Measurements from ENCODE around the gene IL7R. TPM values are rescaled to one million over a fixed set of nuclear protein-coding genes. Genes with fewer than 3 reads are reported as not detected.

Gene IL7R, protein sequence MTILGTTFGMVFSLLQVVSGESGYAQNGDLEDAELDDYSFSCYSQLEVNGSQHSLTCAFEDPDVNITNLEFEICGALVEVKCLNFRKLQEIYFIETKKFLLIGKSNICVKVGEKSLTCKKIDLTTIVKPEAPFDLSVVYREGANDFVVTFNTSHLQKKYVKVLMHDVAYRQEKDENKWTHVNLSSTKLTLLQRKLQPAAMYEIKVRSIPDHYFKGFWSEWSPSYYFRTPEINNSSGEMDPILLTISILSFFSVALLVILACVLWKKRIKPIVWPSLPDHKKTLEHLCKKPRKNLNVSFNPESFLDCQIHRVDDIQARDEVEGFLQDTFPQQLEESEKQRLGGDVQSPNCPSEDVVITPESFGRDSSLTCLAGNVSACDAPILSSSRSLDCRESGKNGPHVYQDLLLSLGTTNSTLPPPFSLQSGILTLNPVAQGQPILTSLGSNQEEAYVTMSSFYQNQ
- 1 to 10 TPM in 1 of 4 donors, under 1 TPM in 3; 0.69 to 1.3 (median 0.93) TPM for polyA plus RNA-seq (ENCODE audit: insufficient read length in 4 of 4)

DNA sequence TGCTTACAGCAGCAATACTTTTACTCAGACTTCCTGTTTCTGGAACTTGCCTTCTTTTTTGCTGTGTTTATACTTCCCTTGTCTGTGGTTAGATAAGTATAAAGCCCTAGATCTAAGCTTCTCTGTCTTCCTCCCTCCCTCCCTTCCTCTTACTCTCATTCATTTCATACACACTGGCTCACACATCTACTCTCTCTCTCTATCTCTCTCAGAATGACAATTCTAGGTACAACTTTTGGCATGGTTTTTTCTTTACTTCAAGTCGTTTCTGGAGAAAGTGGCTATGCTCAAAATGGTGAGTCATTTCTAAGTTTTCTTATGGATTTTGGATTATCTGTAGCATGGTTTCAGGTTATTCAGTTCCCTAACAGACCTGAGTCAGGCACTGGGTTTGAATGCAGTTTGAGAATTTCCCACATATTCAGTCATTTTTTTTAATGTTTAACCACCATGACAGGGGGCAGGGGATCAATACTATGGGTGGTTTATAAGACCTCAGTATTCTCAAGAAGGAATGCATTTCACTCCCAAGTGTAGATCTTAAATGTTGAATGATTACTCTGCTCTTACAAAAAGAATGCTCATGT is at the start of gene IL7R:
IL7R (plus strand) TSS at position 127 of the 587 bp plus-strand sequence; CDS start at position 214, 87 bp downstream.
- DNase-seq (ENCODE audit: low read depth in 4 of 4, low spot score in 3 of 4), result no peak

DNA sequence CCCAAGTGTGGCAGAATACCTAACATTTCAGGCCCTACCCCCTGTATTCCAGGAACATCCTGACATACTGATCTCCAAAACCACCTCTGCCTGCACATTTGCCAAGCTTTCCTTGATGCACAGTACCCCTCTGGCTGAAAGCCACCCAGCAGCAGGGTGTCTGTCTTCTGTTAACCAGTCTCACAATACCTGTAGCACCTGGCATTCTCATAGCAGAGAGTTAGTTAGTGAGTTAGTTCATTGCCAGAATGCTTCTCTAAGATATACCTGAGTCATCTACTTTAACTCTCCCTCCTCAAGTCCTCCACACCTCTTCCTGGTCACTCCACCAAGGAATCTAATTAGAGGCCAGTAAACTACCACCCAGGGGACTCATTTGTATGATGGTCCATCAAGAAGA is 46.1 kb upstream of the IL7R start:
- no peak for DNase-seq (ENCODE audit: low read depth in 4 of 4, low spot score in 3 of 4)

DNA sequence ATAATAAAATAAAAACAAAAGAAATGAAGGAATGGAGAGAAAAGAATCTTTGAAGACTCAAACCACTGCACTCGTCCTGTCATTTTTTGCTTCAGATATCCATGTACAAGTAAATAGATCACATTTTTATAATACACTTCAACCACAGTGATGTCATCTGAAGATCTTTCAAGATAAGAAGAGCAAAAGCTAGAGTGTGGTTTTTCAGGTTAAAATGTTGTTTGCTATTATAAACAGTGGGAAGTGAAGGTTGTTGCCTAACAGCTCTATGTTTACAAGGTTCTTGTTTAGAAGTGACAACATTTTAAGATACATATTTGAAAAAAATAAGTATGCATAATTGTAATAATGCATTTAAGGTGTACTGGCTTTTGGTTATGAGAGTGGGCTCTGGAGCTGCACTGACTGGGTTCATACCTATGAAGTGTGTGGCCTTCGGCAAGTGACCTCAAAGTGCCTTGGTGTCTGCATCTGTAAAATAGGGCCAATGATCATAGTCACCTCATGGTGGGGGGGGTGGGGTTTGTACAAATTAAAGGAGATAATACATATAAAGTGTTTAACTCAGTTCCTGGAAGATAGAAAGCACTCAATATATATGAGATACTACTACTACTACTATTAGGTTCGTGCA is 45.5 kb upstream of the IL7R start:
- no peak for DNase-seq (ENCODE audit: low read depth in 4 of 4, low spot score in 3 of 4)

DNA sequence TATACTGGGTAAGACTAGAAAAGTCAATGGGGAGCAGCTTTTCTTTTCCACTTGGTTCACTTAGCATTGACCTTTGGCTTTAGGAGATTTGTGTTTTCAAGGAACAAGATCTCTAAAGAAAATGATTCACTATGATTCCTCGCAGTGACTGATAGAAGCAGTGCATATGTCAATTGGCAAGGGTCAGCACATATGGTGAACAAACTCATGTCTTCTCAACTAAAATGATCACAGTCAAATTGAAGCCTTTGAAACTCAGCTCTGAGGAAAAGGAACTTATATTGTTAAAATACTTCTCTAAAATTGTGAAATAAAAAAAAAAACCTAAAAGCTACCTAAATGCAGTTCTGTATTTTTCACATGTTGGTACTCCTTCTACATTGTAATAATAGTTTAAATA is 43.2 kb upstream of the IL7R start:
- DNase-seq (ENCODE audit: low read depth in 4 of 4, low spot score in 3 of 4), result no peak

DNA sequence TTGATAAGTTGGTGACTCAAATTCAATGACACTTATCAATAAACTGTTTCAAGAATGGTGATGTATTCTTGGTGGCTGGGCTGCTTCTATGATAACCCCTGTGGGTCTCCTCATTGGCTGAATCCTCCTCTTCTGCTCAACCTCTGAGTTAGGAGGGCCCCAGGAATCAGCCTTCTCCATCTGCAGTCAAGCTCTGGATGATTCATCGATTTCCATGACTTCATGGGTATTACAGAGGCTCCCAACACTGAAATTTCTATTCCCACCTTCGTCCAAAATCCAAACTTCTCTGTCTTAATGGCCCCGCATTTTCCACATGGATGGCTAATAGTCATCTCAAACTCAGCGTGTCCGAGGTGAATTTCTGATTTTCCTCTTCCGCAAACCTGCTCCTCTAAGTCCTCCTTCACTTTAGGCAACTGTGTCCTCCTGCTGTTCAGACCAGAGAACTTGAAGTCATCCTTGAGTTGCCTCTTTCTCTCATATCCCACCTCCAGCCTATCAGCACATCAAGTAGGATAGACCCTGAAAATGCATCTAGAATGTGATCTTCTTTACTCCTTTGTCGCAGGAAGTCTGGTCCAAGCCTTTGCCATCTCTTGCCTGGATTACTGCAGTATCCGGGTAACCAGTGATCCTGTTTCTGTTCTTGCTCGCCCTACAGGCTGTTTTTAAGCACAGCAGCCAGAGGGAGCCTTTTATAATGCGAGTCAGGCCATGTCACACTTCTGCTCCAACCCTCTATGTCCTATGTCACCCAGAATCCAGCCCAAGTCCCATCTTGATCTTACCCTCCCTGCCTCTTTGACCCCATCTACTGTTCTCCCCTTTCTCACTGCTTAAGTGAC is 41.4 kb upstream of the IL7R start:
- no peak for DNase-seq (ENCODE audit: low read depth in 4 of 4, low spot score in 3 of 4)

DNA sequence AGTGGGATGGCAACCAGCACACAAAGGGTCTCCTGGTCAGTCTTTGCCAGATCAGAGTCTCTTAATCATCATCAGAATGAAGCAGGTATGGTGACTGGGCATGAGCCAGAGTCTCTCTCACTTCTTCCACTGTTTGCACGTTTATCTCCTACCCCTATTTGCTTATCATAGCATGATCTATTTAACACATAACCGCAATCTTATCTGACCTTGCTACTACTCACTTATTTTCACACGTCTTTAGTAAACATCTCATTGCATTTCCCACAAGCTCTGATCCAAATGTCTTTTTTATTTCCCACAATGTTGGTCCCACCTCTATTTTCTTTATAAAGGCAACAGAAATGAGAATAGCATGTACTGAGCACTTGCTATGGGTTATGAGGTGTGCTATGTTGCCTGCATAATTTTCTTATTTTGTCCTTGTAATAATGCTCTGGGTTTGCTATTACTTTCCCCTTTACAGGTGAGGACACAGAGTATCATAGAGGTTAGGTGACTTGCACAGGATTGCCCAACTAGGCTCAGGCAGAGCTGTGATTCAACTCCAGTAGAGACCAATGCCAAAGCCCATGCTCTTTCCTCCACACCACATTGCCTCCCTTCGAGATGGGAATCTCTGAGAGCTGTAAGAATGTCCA is 39.7 kb upstream of the IL7R start:
- DNase-seq (ENCODE audit: low read depth in 4 of 4, low spot score in 3 of 4), result no peak

DNA sequence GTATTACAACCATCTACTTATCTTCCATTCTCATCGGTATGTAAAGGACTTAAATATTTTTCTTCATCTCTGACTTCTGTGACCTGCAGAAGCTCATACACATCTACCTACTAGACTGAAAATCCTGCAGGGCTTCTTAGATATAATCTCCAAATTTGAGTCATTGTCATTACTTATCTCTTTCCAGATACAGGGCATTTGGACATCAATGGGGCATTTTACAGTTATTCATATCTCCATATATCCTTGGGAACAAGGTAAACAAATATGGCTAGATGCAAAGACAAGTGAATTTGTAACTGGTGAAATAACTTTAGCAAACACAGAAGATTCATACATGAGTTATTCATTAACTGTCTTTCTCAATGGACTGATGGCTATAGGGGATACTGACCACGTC is 37.7 kb upstream of the IL7R start:
- no peak for DNase-seq (ENCODE audit: low read depth in 4 of 4, low spot score in 3 of 4)

DNA sequence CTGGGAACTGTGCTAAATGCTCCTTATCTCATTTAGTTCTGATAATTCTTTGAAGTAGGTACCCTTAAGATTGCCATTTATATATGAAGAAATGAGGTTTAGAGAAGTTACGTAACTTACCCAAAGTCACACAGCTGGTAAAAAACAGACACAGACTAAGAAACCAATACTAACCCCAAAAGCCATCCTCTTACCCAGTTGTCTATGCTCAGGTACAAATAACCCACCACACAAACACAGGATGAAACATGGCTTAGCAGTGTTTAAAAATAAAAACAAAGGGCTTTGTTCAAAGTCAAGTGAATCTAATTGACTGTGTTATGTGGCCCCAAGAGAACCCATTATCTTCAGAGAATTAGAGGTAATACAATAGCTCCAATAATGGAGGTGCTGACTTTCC is 37.0 kb upstream of the IL7R start:
- DNase-seq (ENCODE audit: low read depth in 4 of 4, low spot score in 3 of 4), result no peak

DNA sequence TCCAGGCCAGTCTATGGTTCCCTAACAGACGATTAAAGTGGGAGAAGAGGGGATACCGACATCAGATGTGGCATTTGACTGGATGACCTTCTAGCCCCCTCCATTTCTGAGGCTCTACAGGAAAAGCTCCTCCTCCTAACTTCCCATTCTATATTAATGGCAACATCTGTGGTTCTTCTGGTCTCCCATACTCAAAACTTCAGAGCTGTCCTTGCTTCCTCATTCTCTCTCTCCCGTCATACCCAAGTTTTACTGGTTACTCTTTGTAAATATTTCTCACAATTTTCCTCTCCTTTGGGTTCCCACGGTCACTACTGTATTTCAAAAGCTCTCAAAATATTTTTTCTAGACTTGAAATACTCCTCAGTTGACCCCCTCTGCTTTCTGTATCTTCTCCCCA is 36.0 kb upstream of the IL7R start:
- no peak for DNase-seq (ENCODE audit: low read depth in 4 of 4, low spot score in 3 of 4)

DNA sequence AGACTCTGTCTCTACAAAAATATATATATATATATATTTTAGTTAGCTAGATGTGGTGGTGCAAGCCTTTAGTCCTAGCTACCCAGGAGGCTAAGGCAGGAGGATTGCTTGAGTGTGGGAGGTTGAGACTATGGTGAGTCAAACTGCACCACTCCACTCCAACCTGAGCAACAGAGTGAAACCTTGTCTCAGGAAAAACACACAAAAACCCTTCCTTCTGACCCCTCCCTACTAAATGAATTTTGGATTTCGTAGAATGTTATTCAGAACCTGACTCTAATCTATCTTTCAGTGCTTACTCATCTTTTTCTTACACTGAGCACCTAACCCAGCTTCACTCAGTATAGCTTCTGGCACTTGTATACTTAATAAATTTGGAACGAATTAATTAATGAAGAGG is 35.2 kb upstream of the IL7R start:
- DNase-seq (ENCODE audit: low read depth in 4 of 4, low spot score in 3 of 4), result no peak

DNA sequence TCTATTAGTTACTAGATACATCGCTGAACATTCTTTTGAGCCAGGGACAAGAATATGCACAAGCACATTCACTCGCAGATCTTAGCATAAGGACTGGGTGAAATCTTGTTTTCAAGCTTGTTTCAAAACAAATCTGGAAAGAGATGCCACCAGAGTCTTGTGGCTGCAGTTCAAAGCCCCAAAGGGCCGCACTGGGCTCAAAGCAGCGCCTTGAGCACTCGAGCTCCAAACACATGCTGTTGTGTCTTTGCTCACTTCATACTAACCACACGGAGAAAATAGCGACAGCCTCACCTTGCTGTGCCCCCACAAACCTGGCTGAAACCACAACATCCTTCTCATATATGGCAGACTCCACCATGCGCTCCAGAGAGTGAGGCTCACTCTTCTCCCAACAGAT is 34.2 kb upstream of the IL7R start:
- no peak for DNase-seq (ENCODE audit: low read depth in 4 of 4, low spot score in 3 of 4)

DNA sequence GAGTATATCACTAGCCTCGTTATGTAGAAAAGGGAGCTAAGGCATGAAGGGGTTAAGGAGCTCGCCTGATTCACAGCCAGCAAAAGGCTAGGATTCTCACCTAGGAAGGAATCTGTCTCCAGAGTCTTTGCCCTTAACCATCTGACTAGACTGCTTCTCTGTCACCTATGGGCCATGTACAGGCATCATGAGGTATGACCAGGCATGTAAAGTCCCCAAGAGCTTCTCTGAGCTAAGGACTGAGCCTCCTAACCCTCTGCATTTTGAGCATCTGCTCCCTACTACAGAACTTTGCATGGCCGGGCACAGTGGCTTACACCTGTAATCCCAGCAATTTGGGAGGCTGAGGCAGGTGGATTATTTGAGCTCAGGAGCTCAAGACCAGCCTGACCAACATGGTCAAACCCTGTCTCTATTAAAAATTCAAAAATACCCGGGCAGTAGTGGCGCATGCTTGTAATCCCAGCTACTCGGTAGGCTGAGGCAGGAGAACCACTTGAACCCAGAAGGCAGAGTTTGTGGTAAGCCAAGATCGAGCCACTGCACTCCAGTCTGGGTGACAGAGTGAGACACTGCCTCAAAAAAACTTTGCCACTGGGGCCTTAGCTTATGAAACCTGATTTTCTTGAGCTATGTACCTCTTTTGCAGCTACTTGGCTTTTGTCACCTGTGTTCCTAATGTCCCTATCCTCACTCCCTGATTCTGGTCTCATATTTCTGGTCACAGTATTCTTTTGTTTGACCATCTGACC is 33.2 kb upstream of the IL7R start:
- no peak for DNase-seq (ENCODE audit: low read depth in 4 of 4, low spot score in 3 of 4)

DNA sequence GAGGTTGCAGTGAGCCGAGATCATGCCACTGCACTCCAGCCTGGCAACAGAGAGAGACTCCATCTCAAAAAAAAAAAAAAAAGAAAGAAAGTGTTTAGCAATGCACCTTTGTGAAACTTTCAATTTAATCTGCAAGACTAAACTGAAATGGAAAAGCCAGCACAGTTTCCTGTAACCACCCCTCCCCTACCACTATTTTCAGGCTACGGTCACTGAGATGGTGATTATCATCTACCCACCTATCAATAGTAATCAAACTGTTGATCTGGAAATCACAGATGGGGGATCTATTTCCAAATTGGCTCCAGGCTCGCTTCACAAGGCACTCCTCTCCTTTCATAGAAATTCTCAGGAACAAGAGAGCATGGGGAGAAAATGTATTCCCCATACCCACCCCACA is 30.6 kb upstream of the IL7R start:
- no peak for DNase-seq (ENCODE audit: low read depth in 4 of 4, low spot score in 3 of 4)

DNA sequence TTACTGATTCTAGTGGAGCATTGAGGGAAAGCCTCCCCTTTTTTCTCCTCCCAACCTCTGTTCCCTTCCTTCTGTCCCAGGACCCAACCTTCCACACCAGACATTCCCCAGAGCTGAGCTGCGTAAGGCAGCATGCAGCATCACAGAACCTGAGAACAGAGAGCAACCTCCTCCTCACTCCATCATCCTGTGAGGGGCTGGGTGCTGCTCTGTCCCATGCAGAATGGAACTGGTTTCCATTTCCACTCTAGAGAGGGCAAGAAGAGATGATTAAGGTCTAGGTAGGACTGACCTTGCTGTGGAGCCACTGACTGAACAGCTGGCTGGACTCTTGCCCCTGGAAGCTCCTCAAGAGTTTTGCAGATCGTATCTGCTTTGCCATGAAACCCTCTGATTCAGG is 30.1 kb upstream of the IL7R start:
- no peak for DNase-seq (ENCODE audit: low read depth in 4 of 4, low spot score in 3 of 4)

DNA sequence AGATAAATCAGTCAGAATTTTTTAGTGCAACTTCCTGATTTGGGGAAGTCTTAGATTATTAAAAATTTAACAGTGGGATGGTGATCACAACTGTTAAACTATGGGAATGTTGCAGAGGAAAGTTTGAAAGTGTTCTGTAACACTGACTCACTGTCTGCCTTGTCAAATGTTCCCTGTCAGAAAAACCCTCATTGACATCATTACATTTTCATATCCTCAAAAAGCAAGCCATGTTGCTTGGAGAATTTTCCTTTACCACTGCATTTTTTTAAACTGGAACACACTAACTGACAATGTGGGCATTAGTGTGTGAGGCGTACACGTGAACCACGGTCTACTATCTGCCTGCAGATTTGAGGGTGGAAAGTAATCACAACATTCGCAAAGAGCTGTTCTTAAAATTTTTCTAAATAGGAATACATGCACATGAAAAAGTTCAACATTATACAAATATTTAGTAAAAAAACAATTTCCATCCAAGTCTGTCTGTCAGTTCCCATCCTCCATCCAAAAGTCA is 28.6 kb upstream of the IL7R start:
- no peak for DNase-seq (ENCODE audit: low read depth in 4 of 4, low spot score in 3 of 4)

DNA sequence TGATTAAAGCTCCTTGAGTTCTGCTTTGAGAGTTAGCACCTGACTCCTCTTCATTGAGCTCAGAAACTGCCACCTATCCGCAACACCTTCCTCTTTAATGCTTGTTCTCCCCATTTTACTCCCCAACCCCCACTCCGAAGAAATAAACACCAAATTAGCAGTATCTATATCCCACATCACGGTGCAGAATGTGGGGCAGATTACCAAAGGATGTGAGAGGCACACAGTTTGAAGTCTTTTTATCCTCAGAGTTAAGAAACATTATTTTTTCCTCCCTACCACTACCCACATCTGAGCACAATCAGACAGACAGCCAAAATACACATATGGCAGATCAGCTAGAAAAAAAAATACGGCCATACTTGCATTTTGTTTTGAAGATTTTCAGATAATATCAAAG is 26.1 kb upstream of the IL7R start:
- DNase-seq (ENCODE audit: low read depth in 4 of 4, low spot score in 3 of 4), result no peak

DNA sequence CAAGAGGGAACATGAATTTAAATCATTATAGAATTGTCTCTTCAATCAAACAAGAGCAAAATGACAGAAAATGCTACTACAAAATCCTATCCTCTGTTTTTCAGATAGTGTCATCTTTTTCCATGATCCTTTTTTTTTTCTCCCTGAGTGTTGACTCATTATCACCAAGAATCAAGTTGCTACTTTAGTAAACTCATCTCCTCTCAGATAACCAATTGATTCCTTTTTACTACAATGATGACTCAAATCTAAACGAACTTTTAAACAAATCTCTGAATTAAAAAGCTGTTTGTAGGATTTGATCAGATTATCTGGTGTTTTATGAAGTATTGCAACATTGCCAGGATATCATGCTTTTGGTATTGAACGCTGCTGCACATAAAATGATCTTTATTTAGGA is 23.9 kb upstream of the IL7R start:
- no peak for DNase-seq (ENCODE audit: low read depth in 4 of 4, low spot score in 3 of 4)

DNA sequence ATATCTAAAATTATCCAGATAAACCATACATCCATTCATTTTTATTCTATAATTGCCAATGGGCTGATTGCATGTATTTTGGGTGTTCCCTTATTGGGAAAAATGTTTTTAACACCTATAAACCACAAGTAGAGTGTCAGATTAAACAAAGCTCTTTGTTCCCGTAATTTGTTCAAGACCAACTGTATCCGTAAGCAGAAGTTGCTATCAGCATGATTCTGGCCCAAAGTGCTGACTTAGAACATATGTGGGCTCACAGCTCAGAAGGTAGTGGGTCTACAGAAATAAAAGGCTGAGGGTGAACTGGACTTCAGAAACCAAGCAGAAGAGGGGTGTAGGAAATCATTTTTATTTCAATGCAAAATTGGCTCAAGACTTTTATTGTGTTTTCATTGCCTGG is 23.5 kb upstream of the IL7R start:
- DNase-seq (ENCODE audit: low read depth in 4 of 4, low spot score in 3 of 4), result no peak
